Tibial nerve (tissue), 4 donors: Measurements from ENCODE around the gene UBE2L6.
"Not testable (repeated sequence)": the region's sequence is repeated elsewhere in the genome, so short reads cannot be mapped to it uniquely, and the experiment has no call there.

Experiments
- EP300 ChIP-seq, 2 donors: sonication (generic); formaldehyde crosslinking; IDR thresholded peaks; one replicate each; pipeline ENCODE4 v1.6.1; 2017; ENCODE audit warnings: antibody characterized with exemption in 2 of 2, mild to moderate bottlenecking in 1 of 2
- POLR2A ChIP-seq, 2 donors: fragments of 450-650 bp; IDR thresholded peaks; one replicate each; pipeline ENCODE4 v1.6.1; 2017; ENCODE audit warnings: antibody characterized with exemption in 2 of 2, mild to moderate bottlenecking in 2 of 2, moderate library complexity in 2 of 2
- TF ChIP-seq, protein P1 (sequence below), 5 experiments: fragments of 200-600 bp in 3 of 5; fragments of 450-650 bp in 2 of 5; sonication (generic) in 3 of 5; IDR thresholded peaks; one replicate each; pipeline ENCODE4 v1.5.1; 2016 to 2019; ENCODE audit warnings: antibody characterized with exemption in 5 of 5, mild to moderate bottlenecking in 3 of 5, moderate library complexity in 2 of 5

GRCh38 chr11:57534449-57534848 is 33.0 kb downstream of the UBE2L6 start:
- TF ChIP-seq, protein P1, sequence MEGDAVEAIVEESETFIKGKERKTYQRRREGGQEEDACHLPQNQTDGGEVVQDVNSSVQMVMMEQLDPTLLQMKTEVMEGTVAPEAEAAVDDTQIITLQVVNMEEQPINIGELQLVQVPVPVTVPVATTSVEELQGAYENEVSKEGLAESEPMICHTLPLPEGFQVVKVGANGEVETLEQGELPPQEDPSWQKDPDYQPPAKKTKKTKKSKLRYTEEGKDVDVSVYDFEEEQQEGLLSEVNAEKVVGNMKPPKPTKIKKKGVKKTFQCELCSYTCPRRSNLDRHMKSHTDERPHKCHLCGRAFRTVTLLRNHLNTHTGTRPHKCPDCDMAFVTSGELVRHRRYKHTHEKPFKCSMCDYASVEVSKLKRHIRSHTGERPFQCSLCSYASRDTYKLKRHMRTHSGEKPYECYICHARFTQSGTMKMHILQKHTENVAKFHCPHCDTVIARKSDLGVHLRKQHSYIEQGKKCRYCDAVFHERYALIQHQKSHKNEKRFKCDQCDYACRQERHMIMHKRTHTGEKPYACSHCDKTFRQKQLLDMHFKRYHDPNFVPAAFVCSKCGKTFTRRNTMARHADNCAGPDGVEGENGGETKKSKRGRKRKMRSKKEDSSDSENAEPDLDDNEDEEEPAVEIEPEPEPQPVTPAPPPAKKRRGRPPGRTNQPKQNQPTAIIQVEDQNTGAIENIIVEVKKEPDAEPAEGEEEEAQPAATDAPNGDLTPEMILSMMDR (IDR thresholded peaks at IDR 0.05), result not testable (repeated sequence)
- not testable (repeated sequence) for TF ChIP-seq POLR2A, EP300 (IDR thresholded peaks at IDR 0.05)
